GM19328 (cell line): ENCODE data around the gene TTC24.
"Not testable (repeated sequence)": the region's sequence is repeated elsewhere in the genome, so short reads cannot be mapped to it uniquely, and the experiment has no call there.

Experiments
- ATAC-seq: cut with Tn5 transposase; IDR thresholded peaks from one replicate; pipeline ENCODE4 v1.9.1; 2021; ENCODE audit warnings: mild to moderate bottlenecking, moderate library complexity; ENCODE audit not compliant: unreplicated experiment

Gene TTC24

DNA sequence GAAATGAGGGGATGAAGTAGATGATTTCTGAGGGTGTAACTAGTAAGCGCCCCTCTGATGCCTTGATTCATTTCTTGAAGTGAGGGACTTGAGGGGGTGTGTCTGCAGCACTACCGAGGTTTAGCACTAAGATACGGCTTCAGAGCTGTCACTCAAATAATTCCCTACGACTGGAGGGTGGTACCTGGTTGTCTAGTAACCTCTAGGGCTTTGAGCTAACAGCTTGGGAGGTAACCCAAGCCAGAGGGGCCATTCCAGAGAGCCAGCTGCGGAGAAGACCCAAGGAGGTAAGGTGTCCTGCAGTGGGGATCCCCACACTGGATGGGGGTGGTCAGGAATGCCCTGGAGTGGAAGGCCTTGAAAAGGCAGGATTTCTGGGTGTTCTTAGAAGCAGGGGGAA, at the start of gene TTC24:
TTC24 (plus strand) TSS at position 252 of the 400 bp plus-strand sequence. CDS start 1,642 bp downstream, outside the sequence.
- ATAC-seq, result no peak

DNA sequence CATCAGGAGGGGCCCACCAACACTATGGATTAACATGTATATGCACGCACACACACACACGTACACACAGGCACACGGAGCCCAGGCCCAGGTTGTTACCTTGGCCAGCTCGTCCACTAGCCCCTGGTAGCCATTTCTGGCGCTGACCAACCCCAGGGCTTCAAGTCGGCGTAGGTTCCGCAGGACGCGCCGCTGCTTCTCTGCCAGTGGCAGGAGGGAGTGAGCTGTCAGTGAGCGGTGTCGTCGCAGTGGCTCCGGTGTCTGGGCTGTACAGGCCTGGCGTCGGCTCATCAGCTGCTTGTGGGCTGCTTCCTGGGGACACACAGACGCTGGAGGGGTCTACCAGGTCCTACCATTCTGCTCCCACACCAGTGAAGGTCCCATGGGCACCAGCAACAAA, 49.5 kb upstream of the TTC24 start:
- ATAC-seq, result no peak

DNA sequence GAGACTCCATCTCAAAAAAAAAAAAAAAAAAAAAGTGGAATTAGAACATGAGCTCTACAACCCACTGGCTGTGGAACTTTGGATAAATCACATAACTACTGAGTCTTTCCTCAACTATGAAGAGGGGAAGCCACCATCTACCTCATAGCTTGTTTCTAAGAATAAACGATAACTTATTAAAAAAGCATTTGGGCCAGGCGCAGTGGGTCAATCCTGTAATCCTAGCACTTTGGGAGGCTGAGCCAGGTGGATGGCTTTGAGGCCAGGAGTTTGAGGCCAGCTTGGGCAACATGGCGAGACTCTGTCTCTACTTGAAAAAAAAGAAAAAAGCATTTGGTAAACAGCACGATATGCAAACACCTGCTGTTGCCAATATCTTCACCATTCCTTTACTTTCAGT, 47.1 kb upstream of the TTC24 start:
- no peak for ATAC-seq

DNA sequence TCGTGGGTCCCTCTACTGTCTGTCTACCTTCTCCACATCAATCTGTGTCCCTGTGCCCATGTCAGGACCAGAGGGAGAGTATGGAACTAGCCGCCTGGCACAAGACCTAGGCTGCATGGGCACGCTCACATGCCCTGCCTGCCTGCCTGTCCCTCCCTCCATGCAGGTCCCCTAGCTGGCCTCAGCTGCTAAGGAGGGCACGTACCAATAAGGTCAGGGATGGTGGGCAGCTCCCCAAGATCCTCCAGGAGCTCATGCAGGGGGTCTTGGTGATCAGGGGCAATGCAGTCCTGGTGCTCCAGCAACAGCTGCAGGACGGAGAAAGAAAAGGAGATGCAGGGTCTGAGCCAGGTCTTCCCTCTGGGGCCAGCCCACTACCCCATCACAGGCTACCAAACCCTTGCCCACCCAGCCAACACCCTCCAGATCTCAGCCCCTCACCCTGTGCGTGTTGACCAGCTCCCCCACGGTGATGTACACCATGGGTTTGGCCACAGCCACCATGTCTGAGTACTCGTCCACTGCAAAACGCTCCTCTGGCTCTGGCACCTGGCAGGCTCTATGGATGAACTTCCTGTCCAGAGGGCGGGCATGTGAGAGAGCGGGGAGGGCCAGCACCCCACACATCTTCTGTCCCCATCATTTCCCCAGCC, 45.8 kb upstream of the TTC24 start:
- ATAC-seq, result no peak

DNA sequence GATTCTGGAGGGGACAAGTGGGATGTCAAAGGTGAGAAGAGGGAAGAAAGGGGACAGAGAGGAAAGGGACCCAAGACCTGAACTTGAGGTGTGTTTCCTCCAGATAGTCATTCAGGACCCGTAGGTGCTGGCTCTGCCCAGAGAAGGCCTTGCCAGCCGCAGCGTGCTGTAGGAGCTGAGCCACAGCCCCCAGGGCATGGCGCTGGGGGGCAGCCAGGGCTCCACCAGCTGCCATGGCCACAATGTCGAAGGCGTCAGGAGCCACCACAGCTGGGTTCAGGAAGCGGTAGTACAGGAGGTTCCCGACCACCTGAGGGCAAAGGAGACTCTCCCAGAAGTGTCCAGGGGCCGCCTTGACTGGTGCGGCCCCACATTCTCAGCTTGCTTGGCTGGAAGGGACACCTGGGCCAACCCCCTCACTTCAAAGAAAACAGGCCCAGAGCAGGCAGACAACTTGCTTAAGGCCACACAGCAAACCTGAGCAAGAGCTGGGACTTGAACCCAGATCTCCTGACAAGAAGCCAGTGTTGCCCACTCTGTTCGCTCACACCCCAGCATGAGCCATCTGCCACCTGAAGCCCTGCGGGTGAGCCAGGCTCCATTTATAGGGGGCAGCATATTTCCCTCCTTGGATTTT, 45.0 kb upstream of the TTC24 start:
- ATAC-seq, result no peak

- ATAC-seq, result no peak
Observed at GRCh38 chr1:156537027-156537426, 42.5 kb upstream of the TTC24 start.

DNA sequence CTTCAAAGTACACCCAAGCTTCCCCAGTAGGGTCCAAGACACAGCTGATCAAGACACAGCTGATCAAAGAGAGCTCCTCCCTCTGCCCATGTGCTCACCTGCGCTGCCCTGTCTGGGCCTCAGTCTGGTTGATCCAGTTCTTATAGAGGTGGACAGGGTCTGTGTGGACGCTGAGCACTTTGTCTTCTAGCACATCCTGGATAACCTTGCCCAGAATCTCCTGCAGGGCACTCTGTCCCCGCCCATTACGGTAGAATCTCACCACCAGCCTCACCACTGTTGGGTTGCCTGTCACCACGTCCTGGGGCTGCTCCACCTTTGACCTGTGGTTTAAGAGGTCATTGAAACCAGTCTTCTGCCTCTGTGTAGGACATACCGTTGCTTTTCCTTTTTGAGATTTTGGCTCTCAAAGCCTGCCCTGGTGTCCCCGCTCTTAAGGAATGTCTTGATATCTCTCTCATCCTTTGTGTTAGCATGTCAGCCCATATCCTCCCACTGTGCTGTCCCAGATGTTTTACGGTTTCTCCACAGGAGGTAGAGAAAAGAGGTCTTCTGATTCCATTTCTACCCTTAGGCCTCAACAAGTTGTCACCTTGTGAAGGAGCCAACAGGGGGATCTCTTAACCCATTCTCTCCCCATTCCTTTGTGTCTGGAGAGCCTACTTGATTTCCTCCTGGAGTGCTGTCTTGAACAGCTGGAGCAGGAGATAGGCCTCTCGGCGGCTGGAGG, 40.6 kb upstream of the TTC24 start:
- ATAC-seq, result no peak

- no peak for ATAC-seq
Observed at GRCh38 chr1:156539818-156540355, 39.6 kb upstream of the TTC24 start.

- no peak for ATAC-seq
Observed at GRCh38 chr1:156540955-156541354, 38.6 kb upstream of the TTC24 start.

DNA sequence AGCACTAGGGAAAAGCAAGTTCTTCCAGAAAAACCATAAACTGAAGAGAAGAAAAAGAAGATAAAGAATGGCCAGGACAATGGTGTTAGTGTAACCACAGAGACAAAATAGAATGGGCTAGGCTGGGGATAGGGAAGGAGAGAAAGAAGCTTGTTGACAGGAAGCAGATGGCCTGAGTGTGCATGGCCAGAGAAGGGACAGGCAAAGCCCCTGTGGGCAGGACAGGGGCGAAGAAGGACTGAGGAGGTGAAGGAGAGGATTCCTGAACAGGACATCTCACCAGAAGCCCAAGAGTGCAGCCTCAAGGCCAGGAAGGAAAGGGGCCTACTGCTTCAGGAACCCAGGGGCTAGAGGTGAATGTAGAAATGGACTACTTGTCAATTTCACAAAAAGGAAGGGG, 36.5 kb upstream of the TTC24 start:
- no peak for ATAC-seq

DNA sequence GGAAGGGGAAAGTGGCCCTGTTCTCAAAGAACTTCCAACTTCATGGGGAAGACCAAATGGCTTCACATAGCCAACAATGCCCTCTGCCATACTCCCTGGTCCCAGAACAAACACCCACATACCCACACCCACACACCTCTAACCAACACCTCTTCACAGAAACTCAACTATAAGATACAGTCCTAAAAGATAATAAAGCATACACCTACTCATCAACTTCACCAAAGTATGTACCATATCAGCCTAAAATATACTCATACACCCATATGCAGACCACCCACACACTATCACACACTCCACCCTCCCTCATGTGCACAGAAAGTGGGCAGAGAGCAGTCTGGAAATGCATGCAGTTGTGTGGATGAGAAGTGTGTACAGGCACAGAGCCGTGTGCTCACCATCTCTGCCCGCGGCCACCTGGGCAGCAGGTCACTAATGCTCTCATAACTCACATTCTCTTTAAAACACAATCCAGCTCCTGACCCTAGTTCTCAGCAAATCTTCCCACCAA, 34.9 kb upstream of the TTC24 start:
- no peak for ATAC-seq

DNA sequence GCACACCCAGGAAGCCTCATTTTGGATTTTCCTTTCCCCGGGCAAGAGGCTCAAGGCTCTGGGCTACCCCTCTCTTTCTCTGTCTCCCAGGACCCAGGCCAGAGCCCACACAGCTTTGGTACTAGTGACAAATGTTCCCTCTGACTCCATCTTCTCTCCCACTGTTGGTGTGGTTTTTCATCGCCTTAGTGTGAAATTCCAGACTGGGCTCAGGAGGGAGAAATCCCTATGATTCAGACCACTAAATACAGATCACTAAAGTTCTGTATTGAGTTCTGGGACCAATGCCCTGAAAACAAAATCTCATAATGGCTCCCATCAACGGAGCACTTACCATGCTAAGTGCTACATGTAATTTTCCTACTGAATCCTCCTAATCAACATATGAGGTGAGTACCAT, 33.3 kb upstream of the TTC24 start:
- no peak for ATAC-seq

GRCh38 chr1:156547434-156547833, 32.1 kb upstream of the TTC24 start:
- no peak for ATAC-seq

DNA sequence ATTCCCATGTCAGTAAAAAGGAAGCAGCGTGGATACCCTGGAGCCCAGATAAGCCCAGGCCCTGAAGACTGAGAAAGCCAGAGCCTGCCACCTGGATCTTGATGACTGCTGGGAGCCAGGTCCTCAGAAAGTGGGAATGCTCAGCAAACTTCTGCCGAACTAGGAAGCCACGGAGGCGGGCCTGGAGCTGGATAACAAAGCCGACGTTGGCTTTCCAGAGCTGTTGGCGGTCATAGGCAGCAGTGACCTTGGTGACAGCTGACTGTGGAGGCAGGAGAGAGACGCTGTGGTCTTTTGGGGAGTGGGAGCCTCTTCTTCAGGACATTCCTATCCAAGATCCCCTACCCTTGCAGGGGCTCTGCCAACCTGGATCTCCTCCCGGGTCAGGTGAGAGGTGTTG, 31.5 kb upstream of the TTC24 start:
- ATAC-seq, result no peak

- no peak for ATAC-seq
Observed at GRCh38 chr1:156549390-156549789, 30.1 kb upstream of the TTC24 start.

DNA sequence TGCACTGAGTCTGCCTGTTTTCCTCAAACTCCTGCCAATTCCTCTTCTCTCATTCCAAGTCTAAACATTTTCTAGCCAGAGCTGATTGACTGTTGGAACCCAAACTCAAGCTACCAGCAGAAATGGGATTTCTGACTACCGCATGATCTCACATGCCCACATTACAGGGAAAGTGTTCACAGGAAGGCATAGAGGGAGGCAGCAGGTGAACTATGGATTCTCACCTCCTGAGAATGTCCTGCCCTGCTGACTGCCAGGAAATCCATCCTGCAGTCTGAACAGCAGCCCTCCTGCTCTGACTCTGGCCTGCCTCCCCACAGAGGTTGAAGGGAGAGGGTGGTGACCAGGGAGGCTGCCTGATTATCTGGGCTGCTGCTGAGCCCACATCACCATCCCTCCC, 29.7 kb upstream of the TTC24 start:
- ATAC-seq, result no peak

DNA sequence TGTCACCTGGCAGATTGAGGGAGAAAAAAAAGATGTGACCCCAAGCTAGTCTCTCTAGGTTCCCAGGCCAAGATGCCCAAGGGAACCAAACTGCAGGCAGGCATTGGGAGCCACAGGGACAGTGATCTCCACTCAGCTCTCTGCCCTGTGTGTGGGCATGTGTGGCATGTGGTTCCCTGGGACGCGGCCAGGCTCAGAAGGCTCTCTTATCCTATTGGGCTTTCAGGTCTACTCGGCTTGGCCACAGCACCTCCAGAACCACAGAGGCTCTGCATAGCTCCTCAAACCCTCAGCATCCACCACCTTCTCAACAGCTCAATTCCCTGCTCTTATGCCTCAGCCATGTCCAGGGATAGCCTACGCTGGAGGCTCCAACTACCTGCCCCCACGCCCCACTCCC, 29.2 kb upstream of the TTC24 start:
- no peak for ATAC-seq

DNA sequence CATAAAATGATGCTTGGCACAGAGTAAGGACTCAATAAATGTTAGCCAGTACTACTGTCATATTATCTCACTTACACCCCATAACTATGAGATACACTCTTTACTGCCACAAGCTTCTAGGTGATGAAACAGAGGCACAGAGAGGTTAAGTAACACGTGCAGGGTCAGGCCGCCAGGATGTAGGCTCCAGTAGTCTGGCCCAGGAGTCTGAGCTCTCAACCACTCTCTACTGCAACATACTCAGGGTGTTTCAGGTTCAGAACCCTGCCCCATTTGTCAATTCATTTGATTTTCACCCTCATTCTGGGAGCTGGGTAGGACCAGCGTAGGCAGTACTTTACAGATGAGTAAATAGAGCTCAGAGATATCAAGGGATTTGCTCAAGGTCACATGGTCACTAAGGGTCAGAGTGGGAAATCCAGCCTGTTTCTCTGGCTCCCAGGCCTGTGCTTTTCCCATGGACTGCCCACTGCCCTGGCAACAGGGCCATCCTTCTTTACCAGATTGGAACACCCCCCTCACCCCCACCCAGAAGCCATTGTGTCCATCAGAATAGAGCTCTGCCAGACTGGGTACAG, 28.4 kb upstream of the TTC24 start:
- ATAC-seq, result no peak

DNA sequence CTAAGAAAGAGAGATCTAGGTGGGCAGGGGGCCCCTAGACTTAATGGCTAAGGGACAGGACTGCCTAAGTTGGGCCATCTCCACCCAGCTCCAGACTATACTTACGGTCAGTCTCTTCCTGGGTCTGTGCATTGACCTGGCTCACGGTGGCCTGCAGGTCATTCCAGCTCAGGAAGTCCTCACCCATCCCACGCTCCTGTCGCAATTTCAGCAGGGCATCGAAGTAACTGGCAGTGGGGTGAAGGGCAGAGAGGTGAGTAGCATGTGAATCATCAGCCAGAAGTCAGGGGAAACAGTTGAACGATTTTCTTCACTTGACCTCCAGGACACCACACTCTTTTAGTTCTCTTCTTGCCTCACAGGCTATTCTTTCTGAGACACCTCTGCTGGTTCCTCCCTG, 27.7 kb upstream of the TTC24 start:
- ATAC-seq, result no peak

DNA sequence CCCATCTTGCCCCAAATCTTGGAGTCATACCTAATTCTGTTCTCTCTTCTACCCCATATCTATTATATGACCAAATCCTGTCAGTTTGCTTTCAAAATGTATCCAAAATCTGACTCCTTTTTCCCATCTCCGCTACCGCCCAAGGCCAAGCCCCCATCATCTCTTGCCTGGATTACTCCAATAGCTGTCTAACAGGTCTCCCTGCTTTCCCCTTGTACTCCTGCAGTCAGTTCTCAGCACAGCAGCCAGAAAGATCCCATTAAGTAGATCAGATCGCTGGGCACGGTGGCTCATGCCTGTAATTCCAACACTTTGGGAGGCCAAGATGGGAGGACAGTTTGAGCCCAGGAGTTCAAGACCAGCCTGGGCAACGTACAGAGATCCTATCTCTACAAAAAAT, 27.0 kb upstream of the TTC24 start:
- ATAC-seq, result no peak

GRCh38 chr1:156552937-156553336, 26.6 kb upstream of the TTC24 start:
- not testable (repeated sequence) for ATAC-seq
